Stimulated activated CD8-positive, alpha-beta memory T cell treated with anti-CD3 and anti-CD28 coated beads, Interleukin-4, amount 100 ng/mL, for 24 hours (primary cell): Measurements from ENCODE around the gene ZFYVE21.

ENCODE experiments used
- DNase-seq: peaks from one replicate; pipeline ENCODE4 v3.0.0-alpha.2; 2020; ENCODE audit warnings: low read depth

Gene ZFYVE21

DNA sequence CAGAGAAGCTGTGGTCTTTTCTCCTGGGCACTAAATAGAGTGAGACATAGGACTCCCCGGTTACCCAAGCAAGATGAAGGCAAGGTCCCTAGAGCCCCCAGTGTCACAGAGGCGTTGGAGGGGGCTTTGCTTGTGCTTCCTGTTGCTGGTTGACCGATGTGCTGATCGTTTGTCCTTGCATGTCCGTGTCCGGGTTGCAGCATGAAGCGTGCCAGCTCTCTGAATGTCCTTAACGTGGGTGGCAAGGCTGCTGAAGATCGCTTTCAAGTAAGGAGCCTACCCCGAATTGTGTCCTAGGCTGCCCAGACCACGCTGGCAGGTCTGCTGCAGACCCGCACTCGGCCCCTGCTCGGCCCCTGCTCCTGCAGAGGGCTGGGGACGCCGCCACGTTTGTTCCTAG lies 23.5 kb upstream of the ZFYVE21 start:
- no peak for DNase-seq

GRCh38 chr14:103692871-103693270 lies 22.7 kb upstream of the ZFYVE21 start:
- DNase-seq: no peak

- DNase-seq: no peak
These were observed 22.1 kb upstream of the ZFYVE21 start for GRCh38 chr14:103693515-103693914.

GRCh38 chr14:103694572-103695026 lies 21.0 kb upstream of the ZFYVE21 start:
- DNase-seq: no peak

DNA sequence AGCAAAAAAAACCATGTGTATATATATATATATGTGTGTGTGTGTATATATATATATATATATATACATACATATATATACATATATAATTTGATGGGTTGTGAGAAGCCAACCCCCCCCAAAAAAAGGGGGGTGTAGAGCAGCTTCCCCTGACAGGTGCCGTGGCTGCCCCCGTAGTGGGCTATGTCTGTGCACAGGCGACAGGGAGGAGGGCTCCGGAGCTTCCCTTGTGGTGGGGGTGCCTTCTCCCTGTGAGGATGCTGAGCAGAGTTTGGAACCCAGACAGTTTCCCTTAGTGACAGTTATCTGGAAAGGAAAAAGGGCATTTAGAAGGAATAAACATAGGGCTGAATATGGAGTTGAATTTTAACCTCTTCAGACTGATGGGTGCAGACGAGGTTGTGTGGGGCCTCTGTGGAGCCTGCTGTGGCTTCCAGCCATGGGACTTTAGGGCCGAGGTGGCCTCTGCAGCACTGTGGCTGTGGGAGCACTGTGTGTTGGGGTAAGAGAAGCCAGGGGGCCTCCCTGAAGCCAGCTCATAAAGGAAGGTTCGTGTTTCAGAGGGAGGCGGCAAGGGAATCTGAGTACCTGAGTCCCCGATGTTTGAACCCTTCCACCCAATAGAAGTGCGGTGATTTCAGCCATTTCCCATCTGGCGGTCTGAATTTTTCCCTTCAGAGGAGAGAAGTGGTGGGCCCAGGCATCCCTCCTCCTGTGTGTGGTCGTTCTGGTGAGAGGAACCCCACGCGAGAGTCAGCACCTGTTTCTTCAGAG lies 20.1 kb upstream of the ZFYVE21 start:
- DNase-seq: no peak

GRCh38 chr14:103696070-103696402 lies 19.6 kb upstream of the ZFYVE21 start:
- no peak for DNase-seq

DNA sequence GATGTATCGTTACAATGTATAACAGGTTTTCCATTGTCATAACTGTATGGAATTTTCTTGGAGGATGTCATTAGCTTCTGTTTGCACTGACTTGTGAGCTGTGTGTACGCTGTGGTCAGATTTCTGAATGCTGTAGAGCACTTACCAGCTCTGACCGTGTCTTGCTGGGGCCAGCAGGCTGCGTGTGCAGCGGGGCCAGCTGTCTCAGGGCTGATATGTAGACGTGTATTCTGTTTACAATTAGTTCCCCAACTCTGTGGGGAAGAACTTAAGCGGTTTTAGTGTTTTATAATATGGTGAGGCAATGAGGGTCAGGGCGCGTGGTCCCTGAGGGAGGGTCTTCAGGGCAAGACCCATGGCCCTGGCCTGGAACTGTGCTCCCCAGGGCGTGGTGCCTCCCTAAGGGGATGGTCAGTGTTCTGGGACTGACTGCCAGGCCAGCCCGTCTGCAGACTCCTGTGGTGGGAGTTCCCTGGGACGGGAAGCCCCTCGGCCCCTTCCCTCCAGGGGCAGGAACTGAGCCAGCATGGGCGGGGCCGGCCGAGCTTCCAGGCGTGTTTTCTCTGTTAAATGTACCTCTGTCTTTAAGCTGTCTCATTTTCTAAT lies 19.0 kb upstream of the ZFYVE21 start:
- DNase-seq: no peak

DNA sequence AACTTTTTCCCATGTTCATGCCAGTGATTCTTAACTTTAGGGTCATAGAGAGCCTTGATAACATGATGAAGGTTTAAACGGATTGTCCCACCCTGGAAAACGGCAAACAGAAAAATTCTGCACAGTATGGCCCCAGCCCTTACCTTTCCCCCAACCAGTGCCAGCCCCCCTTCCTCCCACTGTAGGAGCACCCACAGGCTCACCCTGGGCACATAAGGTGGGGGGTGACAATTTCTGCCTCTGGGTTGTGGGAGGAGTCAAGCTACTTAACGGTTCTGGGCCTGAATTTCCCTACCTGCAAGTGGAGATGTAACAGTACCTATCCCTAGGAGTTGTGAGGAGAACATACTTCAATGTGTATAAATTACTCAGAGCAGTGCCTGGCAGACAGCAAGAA lies 18.4 kb upstream of the ZFYVE21 start:
- DNase-seq: no peak

- DNase-seq: no peak
These were observed 17.8 kb upstream of the ZFYVE21 start for GRCh38 chr14:103697603-103698379.

DNA sequence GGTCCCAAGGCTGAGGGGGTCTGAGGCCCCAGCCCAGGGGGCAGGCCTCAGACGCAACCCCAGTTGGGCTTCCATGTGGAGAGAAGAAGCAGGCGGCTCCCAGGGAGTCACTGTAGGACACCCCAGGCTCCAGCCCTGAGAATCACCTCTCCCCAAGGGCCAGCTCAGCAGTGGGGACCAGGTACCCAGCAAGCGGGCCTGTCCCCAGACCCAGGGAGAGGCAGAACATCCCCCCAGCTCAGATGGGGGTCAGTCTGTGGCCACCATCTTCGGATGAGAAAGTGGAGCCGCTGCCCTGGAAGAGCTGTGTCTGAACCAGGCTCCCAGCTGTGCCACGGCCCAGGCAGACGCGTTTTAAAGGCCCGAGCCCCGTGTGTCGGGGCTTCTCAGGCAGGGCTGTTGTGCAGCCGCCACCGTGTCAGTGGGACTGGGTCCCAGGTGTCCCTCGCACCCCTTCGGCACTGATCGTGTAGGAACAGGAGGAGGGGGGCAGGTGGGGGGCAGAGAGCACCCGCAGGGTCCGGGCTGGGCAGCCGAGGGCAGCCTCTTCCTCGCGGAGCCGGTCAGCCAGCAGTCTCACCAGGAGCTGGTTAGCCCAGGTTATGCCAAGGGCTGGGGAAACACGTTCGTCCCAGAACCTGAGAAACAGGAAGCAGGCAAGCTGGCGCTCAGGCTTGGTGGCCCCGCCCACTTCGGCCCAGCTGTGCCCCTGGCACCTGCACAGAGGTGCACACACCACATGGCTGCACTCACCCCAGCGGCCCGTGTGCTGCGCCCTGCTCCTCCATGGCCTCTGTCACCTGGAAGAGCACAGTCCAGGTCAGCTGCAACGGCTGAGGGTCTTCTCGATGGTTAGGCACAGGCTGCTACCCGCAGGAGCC lies 17.0 kb upstream of the ZFYVE21 start:
- no peak for DNase-seq

DNA sequence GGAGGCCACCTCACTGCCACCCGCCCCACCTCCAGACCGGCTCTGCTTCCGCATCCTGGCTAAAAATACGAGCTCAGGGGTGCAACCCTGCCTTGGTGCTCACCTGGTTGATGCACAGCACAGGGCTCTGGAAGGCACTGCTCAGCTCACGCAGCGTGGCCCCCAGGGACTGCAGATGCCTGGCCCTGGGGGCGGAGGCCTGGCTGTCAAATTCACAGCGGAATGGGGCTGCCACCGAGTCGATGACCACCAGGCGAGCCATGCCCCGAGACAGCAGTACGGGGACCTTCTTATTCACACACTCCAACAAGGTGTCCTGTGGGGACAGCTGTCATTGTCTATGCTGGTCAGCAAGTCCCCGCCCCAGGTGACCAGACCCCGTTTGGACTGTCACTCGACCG lies 16.3 kb upstream of the ZFYVE21 start:
- no peak for DNase-seq

DNA sequence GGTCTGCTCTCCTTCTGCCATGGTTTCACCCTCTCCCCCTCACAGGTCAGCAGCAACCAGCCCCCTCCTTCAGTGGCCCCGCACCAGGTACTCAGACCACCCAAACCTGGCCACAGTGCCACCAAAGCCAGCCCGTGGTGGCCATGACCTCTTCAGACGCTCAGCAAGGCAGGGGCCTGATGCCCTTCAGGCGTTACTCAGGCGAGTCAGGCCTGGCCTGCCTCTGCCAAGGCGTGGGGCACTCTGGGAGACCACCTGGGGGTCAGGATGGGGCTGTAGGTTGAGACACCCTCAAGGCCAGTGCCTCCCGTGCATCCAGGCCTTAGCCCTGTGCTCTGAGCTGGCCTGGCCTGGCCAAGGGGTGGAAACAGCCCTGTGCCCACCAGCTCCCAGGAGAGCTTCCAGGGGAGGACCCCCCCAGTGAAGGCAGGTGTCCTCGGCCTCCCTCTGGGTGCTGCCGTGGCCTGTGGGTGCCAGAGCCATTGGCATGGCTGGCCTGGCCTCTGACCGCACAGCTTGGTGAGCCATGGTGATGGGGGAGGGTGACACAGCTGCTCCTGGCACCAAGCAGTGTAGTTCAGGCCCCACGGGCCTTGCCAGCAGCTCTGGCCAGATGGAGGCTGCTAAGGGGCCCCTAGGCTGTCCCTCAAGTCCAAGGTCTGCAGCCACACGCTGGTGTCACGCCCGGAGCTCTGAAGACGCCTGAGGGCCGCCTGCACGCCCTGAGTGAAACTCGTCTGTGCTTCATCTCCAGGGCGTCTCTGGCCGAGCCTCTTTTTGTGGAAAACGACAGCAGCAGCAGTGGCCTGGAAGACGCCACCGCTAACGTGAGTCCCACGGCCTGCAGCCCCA lies 15.5 kb upstream of the ZFYVE21 start:
- DNase-seq: no peak

- DNase-seq: no peak
These were observed 14.7 kb upstream of the ZFYVE21 start for GRCh38 chr14:103700753-103701490.

DNA sequence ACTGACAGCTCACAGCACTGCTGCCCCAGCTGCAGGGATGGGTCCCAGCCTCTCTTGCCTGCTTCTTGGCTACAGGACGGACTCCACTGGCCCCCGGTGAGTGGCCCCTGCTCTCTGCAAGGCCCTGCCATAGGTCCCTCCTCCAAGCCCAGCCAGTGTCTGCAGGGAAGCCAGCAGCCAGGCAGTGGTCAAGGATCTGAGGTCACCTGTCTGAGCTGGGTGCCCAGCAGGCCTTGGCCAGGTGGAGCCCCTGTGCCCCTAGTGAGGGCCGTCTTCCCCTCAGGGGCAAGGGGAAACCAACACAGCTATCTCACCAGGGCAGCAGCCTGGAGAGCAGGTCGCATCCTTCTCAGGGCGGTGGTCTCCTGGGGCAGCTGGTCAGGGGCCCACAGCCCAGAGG lies 13.5 kb upstream of the ZFYVE21 start:
- DNase-seq: no peak

- no peak for DNase-seq
These were observed 12.8 kb upstream of the ZFYVE21 start for GRCh38 chr14:103702497-103703432.

DNA sequence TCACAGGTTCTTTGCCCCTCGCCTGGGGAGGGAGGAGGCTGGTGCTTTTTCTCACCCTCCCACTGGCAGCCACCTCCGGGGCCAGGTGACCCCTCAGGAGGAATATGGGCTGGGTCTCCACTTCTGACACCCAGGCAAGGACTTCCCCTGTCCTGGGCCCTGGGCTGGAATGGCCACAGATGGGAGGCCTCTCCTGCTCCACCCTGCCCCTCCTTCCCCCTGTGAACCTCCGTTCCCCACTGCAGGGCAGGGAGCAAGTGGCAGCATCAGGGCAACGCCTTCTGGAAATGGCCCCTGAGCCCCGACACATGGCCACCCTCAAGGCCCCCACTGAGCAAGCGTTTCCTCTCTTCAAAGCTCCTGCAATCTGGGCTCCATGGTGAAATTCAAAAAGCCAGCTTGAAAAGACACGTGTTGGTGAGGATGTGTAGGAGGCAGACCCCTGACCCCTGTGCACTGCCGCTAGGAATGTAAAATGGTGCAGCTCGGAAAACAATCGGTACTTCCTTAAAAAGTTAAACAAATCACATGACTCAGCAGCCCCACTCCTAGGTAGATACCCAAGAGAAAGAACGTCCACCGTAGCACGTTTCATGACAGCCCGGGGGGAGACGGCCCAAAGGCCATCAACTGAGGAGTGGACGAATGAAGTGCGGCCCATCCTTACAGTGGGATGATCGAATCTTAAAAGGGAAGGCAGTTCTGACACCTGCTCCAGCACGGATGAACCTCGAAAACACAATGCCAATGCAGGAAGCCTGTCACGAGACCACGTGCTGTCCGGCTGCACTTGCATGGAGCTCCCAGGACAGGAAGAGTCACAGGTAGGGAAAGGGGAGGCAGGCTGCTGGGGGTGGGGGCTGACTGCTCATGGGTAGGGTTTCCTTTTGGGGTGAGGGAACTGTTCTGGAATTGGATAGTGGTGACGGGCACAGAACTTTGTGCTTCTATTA lies 11.9 kb upstream of the ZFYVE21 start:
- DNase-seq: no peak

- DNase-seq: no peak
These were observed 10.9 kb upstream of the ZFYVE21 start for GRCh38 chr14:103704708-103705107.

GRCh38 chr14:103705118-103705503 lies 10.5 kb upstream of the ZFYVE21 start:
- no peak for DNase-seq
